HG03521 (cell line): Measurements from ENCODE around the gene ZSWIM5.
"Not testable (repeated sequence)": the region's sequence is repeated elsewhere in the genome, so short reads cannot be mapped to it uniquely, and the experiment has no call there.

ENCODE experiments used
- ATAC-seq: cut with Tn5 transposase; IDR thresholded peaks from one replicate; pipeline ENCODE4 v1.9.1; 2021; ENCODE audit warnings: mild to moderate bottlenecking, moderate library complexity; ENCODE audit not compliant: unreplicated experiment

ZSWIM5 gene

GRCh38 chr1:45148209-45148825, 58.1 kb downstream of the ZSWIM5 start:
- ATAC-seq: no peak

GRCh38 chr1:45146833-45147232, 59.6 kb downstream of the ZSWIM5 start:
- ATAC-seq: no peak

DNA sequence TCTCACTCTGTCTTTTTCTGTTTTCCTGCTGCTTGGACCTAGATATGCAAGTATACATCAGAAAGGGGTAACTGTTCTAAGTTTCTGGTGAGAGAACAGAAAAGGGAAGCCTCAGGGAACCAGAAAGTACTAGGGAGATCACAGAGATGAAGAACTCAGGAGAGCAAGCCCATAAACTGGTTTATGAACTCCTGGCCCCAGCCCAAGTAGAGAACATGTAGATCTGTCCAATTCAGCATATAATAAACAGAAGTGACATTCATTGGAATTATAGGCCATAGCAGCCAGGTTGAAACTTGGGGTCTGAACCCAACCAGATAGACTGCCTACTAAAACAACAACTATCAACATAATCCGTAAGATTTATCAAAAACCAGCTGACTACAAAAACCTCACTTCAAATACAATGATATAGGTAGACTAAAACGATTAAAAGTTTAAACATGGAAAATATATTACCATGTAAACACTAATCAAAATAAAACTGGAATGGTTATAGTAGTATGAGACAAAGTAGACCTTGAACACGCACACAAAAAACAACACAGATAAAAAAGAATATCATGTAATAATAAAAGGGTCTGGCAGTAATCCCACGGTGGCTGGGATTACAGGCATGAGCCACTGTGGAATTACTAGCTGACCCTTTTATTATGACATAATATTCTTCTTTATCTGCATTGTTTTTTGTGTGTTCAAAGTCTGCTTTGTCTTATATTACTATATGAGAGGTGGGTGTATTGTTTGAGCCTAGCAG, 65.0 kb downstream of the ZSWIM5 start:
- no peak for ATAC-seq

GRCh38 chr1:45136984-45137383, 69.4 kb downstream of the ZSWIM5 start:
- no peak for ATAC-seq

GRCh38 chr1:45135316-45135715, 71.1 kb downstream of the ZSWIM5 start:
- no peak for ATAC-seq

GRCh38 chr1:45134461-45134873, 71.9 kb downstream of the ZSWIM5 start:
- ATAC-seq: no peak

- ATAC-seq: not testable (repeated sequence)
Measured at GRCh38 chr1:45132719-45133118, 73.7 kb downstream of the ZSWIM5 start.

GRCh38 chr1:45123358-45123757, 83.0 kb downstream of the ZSWIM5 start:
- no peak for ATAC-seq

- ATAC-seq: no peak
Measured at GRCh38 chr1:45122724-45123123, 83.7 kb downstream of the ZSWIM5 start.

GRCh38 chr1:45117766-45118165, 88.6 kb downstream of the ZSWIM5 start:
- no peak for ATAC-seq

DNA sequence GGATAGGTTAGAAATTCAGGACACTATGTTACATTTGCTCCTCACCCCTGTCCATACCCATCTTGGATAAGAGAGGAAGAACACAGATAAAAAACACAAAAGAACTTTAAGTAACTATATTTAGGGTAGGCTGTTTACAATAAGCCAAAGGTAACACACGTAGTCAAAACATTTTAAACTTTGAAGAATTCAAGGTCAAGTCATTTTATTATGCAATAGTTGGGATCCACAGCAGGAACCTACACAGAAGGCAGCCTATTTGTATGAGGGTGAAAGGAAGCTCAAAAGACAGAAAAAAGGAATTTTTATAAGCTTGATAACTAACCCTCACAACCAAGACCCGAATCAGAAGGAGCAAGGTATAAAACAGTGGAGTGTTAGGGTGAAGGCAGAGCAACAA, 89.6 kb downstream of the ZSWIM5 start:
- ATAC-seq: no peak

GRCh38 chr1:45116340-45116739, 90.1 kb downstream of the ZSWIM5 start:
- no peak for ATAC-seq

GRCh38 chr1:45115198-45115597, 91.2 kb downstream of the ZSWIM5 start:
- ATAC-seq: not testable (repeated sequence)

DNA sequence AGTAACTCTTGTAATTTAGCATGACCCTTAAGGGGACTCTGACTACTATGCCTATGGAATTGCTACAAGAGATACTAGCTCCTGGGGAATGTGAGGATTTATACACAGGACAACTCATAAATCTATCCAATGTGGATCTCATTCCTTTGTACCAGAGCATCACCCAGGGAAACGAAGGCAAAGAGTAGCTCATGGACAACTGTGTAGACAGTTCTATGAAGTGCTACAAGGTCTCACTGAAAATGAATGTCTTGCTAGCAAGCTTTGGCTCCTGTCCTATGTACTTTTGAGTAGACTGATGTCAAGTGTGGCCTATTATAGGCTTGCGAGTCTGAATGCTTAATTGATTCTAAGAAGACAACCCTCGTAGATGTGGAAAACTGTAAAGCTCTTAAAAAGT, 93.7 kb downstream of the ZSWIM5 start:
- ATAC-seq: no peak

GRCh38 chr1:45111239-45111638, 95.2 kb downstream of the ZSWIM5 start:
- ATAC-seq: no peak

DNA sequence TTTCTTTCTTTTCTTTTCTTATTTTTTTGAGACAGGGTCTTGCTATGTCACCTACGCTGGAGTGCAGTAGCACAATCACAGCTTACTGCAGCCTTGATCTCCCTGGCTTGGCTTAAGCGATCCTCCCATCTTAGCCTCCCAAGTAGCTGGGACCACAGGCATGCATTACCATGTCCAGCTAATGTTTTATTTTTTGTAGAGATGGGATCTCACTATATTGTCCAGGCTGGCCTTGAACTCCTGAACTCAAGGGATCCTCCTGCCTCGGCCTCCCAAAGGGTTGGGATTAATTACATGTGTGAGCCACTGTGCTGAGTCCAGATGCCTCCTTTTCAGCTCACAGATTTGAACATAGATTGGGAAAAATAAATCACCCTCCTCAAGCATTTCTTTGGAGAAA, 98.6 kb downstream of the ZSWIM5 start:
- ATAC-seq: no peak

DNA sequence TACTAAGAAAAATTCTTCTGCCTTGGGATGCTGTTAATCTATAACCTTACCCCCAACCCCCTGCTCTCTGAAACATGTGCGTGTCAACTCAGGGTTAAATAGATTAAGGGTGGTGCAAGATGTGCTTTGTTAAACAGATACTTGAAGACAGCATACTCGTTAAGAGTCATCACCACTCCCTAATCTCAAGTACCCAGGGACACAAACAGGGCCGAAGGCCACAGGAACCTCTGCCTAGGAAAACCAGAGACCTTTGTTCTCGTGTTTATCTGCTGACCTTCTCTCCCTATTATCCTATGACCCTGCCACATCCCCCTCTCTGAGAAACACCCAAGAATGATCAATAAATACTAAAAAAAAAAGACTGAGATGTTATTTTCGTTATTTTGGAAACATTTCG, 99.5 kb downstream of the ZSWIM5 start:
- ATAC-seq: not testable (repeated sequence)

DNA sequence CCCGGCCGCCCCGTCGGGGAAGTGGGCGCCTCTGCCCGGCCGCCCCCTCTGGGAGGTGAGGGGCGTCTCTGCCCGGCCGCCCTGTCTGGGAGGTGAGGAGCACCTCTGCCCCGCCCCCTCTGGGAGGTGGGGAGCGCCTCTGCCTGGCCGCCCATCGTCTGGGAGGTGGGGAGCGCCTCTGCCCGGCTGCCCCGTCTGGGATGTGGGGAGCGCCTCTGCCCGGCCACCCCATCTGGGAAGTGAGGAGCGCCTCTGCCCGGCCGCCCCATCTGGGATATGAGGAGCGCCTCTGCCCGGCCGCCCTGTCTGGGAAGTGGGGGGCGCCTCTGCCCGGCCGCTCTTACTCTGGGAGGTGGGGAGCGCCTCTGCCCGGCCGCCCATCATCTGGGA, 100.3 kb downstream of the ZSWIM5 start:
- ATAC-seq: not testable (repeated sequence)

- not testable (repeated sequence) for ATAC-seq
Measured at GRCh38 chr1:45105486-45106155, 100.8 kb downstream of the ZSWIM5 start.

GRCh38 chr1:45103534-45103933, 102.9 kb downstream of the ZSWIM5 start:
- ATAC-seq: no peak

GRCh38 chr1:45101947-45102346, 104.5 kb downstream of the ZSWIM5 start:
- ATAC-seq: no peak

GRCh38 chr1:45101528-45101927, 104.9 kb downstream of the ZSWIM5 start:
- not testable (repeated sequence) for ATAC-seq
